ENCODE measurements around the gene MYPOP. TPM values are rescaled to one million over a fixed set of nuclear protein-coding genes. Genes with fewer than 3 reads are reported as not detected.

Gene MYPOP
- total and polyA plus RNA-seq, 2 experiments from 2014 or later, result 3.1 to 3.5 TPM

- no peak for DNase-seq (ENCODE audit: low spot score)
- Histone ChIP-seq H3K27ac (no peak overlapping the region), H4K20me1 (ENCODE audit: insufficient read depth, poor library complexity, severe bottlenecking) (no peaks in the 10 kb centered on the region), H3K9me3 (ENCODE audit: low read depth) (no peaks in the 10 kb centered on the region), H3K36me3 (replicated peaks; ENCODE audit: insufficient read depth, low read depth) (no peaks in the 10 kb centered on the region), H3K27me3 (peaks cover 18% of the 10 kb centered on the region), H3K4me3 (no peak overlapping the region), H2AFZ (no peak overlapping the region), H3K79me2 (no peaks in the 10 kb centered on the region), H3K4me2 (no peak overlapping the region), H3K9me2 (replicated peaks; ENCODE audit: insufficient read depth) (no peaks in the 10 kb centered on the region), H3K4me1 (ENCODE audit: insufficient read depth) (no peaks in the 10 kb centered on the region)
- TF ChIP-seq EZH2 (IDR thresholded peaks at IDR 0.05; ENCODE audit: borderline replicate concordance) (no peak), EZH2phosphoT487 (IDR thresholded peaks at IDR 0.05; ENCODE audit: low read depth, severe bottlenecking, unreplicated experiment) (no peak), CTCF (IDR thresholded peaks at IDR 0.05; ENCODE audit: poor library complexity) (no peak)
- 95% methylated on average over 17 of the region's 67 CpGs for WGBS (ENCODE audit: low lambda C conversion rate, missing lambda C conversion rate)
Measured at GRCh38 chr19:45939792-45940514, 37.5 kb upstream of the MYPOP start.

- Histone ChIP-seq H3K36me3 (replicated peaks; ENCODE audit: insufficient read depth, low read depth) (no peaks in the 10 kb centered on the region), H3K27ac (no peak overlapping the region), H2AFZ (no peak overlapping the region), H3K4me2 (no peak overlapping the region), H4K20me1 (ENCODE audit: insufficient read depth, poor library complexity, severe bottlenecking) (no peaks in the 10 kb centered on the region), H3K9me3 (ENCODE audit: low read depth) (no peaks in the 10 kb centered on the region), H3K27me3 (peaks cover 18% of the 10 kb centered on the region), H3K79me2 (no peaks in the 10 kb centered on the region), H3K9me2 (replicated peaks; ENCODE audit: insufficient read depth) (no peaks in the 10 kb centered on the region), H3K4me3 (no peak overlapping the region), H3K4me1 (ENCODE audit: insufficient read depth) (no peaks in the 10 kb centered on the region)
- WGBS (ENCODE audit: low lambda C conversion rate, missing lambda C conversion rate), result 88% methylated on average over 3 of the region's 3 CpGs
- DNase-seq (ENCODE audit: low spot score), result no peak
- TF ChIP-seq EZH2phosphoT487 (IDR thresholded peaks at IDR 0.05; ENCODE audit: low read depth, severe bottlenecking, unreplicated experiment) (no peak), EZH2 (IDR thresholded peaks at IDR 0.05; ENCODE audit: borderline replicate concordance) (no peak), CTCF (IDR thresholded peaks at IDR 0.05; ENCODE audit: poor library complexity) (no peak)
Measured at GRCh38 chr19:45938733-45939319, 36.4 kb upstream of the MYPOP start.

- Histone ChIP-seq H3K36me3 (replicated peaks; ENCODE audit: insufficient read depth, low read depth) (no peaks in the 10 kb centered on the region), H3K4me3 (no peak overlapping the region), H4K20me1 (ENCODE audit: insufficient read depth, poor library complexity, severe bottlenecking) (no peaks in the 10 kb centered on the region), H3K27me3 (peaks cover 18% of the 10 kb centered on the region), H3K4me2 (no peak overlapping the region), H3K4me1 (ENCODE audit: insufficient read depth) (no peaks in the 10 kb centered on the region), H3K9me2 (replicated peaks; ENCODE audit: insufficient read depth) (no peaks in the 10 kb centered on the region), H3K9me3 (ENCODE audit: low read depth) (no peaks in the 10 kb centered on the region), H3K79me2 (no peaks in the 10 kb centered on the region), H3K27ac (no peak overlapping the region), H2AFZ (no peak overlapping the region)
- no peak for TF ChIP-seq CTCF (IDR thresholded peaks at IDR 0.05; ENCODE audit: poor library complexity)
- TF ChIP-seq EZH2 (IDR thresholded peaks at IDR 0.05; ENCODE audit: borderline replicate concordance), result no peak
- no peak for TF ChIP-seq EZH2phosphoT487 (IDR thresholded peaks at IDR 0.05; ENCODE audit: low read depth, severe bottlenecking, unreplicated experiment)
- 77% methylated on average over 19 of the region's 19 CpGs for WGBS (ENCODE audit: low lambda C conversion rate, missing lambda C conversion rate)
- no peak for DNase-seq (ENCODE audit: low spot score)
Measured at GRCh38 chr19:45935267-45935666, 32.9 kb upstream of the MYPOP start.

Measured in hepatocyte (in vitro differentiated cells).